ENCODE results near the gene TFCP2L1.
"Not testable (repeated sequence)": the region's sequence is repeated elsewhere in the genome, so short reads cannot be mapped to it uniquely, and the experiment has no call there.

The TFCP2L1 gene

DNA sequence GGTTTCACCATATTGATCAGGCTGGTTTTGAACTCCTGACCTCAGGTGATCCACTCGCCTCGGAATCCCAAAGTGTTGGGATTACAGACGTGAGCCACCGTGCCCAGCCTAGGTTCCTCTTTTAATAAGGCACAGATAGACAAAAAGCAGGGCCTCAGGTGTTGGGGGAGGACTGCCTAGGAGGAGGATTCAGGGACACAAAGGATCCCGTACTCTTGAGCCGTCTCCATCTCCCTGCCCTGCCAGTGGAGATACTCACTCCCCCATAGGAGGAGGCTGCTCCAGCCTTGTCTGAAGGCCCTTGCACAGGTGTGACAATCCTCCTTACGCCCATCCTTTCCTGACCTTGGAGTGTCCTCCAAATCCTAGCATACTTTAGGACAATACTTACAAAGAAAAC lies 32.0 kb upstream of the TFCP2L1 start:
- no peaks in the 10 kb centered on the region for H3K4me1 ChIP-seq (ENCODE audit: control insufficient read depth in 2 of 2, insufficient read depth in 2 of 2, low read length in 2 of 2)
- no peak overlapping the region for H3K9ac ChIP-seq (ENCODE audit: low read depth in 1 of 2, low read length in 2 of 2)
- H3K9me3 ChIP-seq (ENCODE audit: control insufficient read depth in 2 of 2, low read length in 2 of 2) = no peaks in the 10 kb centered on the region
- no peak overlapping the region for H3K27ac ChIP-seq (ENCODE audit: low read depth in 2 of 2, low read length in 2 of 2)
- H3K36me3 ChIP-seq (ENCODE audit: control insufficient read depth in 2 of 2, insufficient read depth in 2 of 2, low read length in 2 of 2) = no peaks in the 10 kb centered on the region
- no peaks in the 10 kb centered on the region for H3K27me3 ChIP-seq (ENCODE audit: control insufficient read depth in 2 of 2, insufficient read depth in 2 of 2, low read length in 2 of 2)
- no peak overlapping the region for H3K4me3 ChIP-seq (ENCODE audit: low read length in 2 of 2)

DNA sequence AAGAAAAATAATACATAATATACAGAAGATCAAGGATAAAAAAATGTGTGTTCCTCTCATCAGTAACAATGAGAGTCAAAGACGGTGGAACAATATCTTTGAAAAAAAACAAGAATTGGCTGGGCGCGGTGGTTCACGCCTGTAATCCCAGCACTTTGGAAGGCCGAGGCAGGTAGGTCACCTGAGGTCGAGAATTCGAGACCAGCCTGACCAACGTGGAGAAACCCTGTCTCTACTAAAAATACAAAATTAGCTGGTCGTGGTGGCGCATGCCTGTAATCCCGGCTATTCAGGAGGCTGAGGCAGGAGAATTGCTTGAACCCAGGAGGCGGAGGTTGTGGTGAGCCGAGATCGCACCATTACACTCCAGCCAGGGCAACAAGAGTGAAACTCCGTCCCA lies 28.7 kb upstream of the TFCP2L1 start:
- H3K4me1 ChIP-seq (ENCODE audit: control insufficient read depth in 2 of 2, insufficient read depth in 2 of 2, low read length in 2 of 2) = not testable (repeated sequence)

DNA sequence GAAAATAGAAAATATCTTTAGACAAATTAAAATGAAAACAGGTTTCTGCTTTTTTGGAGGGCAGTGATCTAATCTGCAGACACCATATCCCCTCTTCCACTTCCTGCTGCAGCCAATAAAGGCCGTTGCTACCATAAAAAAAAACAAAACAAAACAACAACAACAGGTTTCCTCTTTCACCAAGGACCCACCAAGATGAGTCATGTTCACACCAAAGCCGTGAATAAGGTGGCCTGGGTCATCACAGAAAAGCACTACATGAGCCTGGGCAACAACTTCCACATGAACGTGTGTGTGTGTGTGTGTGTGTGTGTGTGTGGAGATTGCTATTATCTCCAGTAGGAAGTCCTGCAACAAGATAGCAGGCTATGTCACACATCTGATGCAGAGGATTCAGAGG lies 24.8 kb upstream of the TFCP2L1 start:
- H3K4me1 ChIP-seq (ENCODE audit: control insufficient read depth in 2 of 2, insufficient read depth in 2 of 2, low read length in 2 of 2) = peaks cover 0 to 2% of the 10 kb centered on the region in 2 donors
- no peaks in the 10 kb centered on the region for H3K36me3 ChIP-seq (ENCODE audit: control insufficient read depth in 2 of 2, insufficient read depth in 2 of 2, low read length in 2 of 2)
- peaks cover 0 to 3% of the 10 kb centered on the region in 2 donors for H3K27me3 ChIP-seq (ENCODE audit: control insufficient read depth in 2 of 2, insufficient read depth in 2 of 2, low read length in 2 of 2)
- H3K4me3 ChIP-seq (ENCODE audit: low read length in 2 of 2) = no peak overlapping the region
- no peaks in the 10 kb centered on the region for H3K9me3 ChIP-seq (ENCODE audit: control insufficient read depth in 2 of 2, low read length in 2 of 2)
- H3K9ac ChIP-seq (ENCODE audit: low read depth in 1 of 2, low read length in 2 of 2) = no peak overlapping the region
- no peak overlapping the region for H3K27ac ChIP-seq (ENCODE audit: low read depth in 2 of 2, low read length in 2 of 2)

More for the DNA sequence above, 28.7 kb upstream of the TFCP2L1 start:
- not testable (repeated sequence) for H3K27ac ChIP-seq (ENCODE audit: low read depth in 2 of 2, low read length in 2 of 2); H3K27me3 ChIP-seq (ENCODE audit: control insufficient read depth in 2 of 2, insufficient read depth in 2 of 2, low read length in 2 of 2); H3K36me3 ChIP-seq (ENCODE audit: control insufficient read depth in 2 of 2, insufficient read depth in 2 of 2, low read length in 2 of 2); H3K4me3 ChIP-seq (ENCODE audit: low read length in 2 of 2); H3K9me3 ChIP-seq (ENCODE audit: control insufficient read depth in 2 of 2, low read length in 2 of 2); H3K9ac ChIP-seq (ENCODE audit: low read depth in 1 of 2, low read length in 2 of 2)

DNA sequence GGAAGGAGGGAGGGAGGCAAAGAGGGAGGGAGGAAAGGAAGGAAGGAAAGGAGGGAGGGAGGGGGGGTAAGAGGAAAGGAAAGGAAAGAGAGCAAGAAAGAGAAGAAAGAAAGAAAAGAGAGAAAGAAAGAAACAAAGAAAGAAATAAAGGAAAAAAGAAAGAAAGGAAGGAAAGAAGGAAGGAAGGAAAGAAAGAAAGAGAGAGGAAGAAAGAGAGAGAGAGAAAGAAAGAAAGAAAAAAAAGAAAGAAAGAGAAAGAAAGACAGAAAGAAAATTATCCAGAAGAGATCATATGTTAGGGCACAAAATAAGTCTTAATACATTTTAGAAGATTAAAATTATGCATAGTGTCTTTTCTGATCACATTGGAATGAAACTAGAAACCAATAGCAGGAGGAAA lies 24.3 kb upstream of the TFCP2L1 start:
- Histone ChIP-seq H3K4me1 (ENCODE audit: control insufficient read depth in 2 of 2, insufficient read depth in 2 of 2, low read length in 2 of 2) (peaks cover 0 to 2% of the 10 kb centered on the region in 2 donors), H3K36me3 (ENCODE audit: control insufficient read depth in 2 of 2, insufficient read depth in 2 of 2, low read length in 2 of 2) (no peaks in the 10 kb centered on the region), H3K27me3 (ENCODE audit: control insufficient read depth in 2 of 2, insufficient read depth in 2 of 2, low read length in 2 of 2) (peaks cover 0 to 3% of the 10 kb centered on the region in 2 donors), H3K9ac (ENCODE audit: low read depth in 1 of 2, low read length in 2 of 2) (no peak overlapping the region), H3K4me3 (ENCODE audit: low read length in 2 of 2) (no peak overlapping the region), H3K27ac (ENCODE audit: low read depth in 2 of 2, low read length in 2 of 2) (no peak overlapping the region), H3K9me3 (ENCODE audit: control insufficient read depth in 2 of 2, low read length in 2 of 2) (no peaks in the 10 kb centered on the region)

DNA sequence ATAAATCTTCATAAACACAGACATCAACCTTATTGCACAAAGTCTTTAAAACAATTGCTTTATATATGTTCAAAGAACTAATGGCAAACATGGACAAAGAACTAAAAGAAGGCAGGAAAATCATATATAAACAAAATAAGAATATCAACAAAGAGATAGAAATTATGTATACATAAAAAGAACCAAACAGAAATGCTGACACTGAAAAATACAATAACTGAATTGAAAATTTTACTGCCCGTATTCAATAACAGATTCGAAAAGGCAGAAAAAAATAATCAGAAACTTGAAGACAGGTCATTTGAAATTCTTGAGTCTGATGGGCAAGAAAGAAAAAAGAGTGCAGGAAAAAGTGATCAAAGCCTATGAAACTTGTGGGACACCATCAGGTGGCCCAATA lies 22.0 kb upstream of the TFCP2L1 start:
- Histone ChIP-seq H3K9ac (ENCODE audit: low read depth in 1 of 2, low read length in 2 of 2) (no peak overlapping the region), H3K9me3 (ENCODE audit: control insufficient read depth in 2 of 2, low read length in 2 of 2) (no peaks in the 10 kb centered on the region), H3K27ac (ENCODE audit: low read depth in 2 of 2, low read length in 2 of 2) (no peak overlapping the region), H3K4me1 (ENCODE audit: control insufficient read depth in 2 of 2, insufficient read depth in 2 of 2, low read length in 2 of 2) (peaks cover 2 to 5% of the 10 kb centered on the region in 2 donors), H3K36me3 (ENCODE audit: control insufficient read depth in 2 of 2, insufficient read depth in 2 of 2, low read length in 2 of 2) (no peaks in the 10 kb centered on the region), H3K4me3 (ENCODE audit: low read length in 2 of 2) (no peak overlapping the region), H3K27me3 (ENCODE audit: control insufficient read depth in 2 of 2, insufficient read depth in 2 of 2, low read length in 2 of 2) (peaks cover 0 to 3% of the 10 kb centered on the region in 2 donors)

DNA sequence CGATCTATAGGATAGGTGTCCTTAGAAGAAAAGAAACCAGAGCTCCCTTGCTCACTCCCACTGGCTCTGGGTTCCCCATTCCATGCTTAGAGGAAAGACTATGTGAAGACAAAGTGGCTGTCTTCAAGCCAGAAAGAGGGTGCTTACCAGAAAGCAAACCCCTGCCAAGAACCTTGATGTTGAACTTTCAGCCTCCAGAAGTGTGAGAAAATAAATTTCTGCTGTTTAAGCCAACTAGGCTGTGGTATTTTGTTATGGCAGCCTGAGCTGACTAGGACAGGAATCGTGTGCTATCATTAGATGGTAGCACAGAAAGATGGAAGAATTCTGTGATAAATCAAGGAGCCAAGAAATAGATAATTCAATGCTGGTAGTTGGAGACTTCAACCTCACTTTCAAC lies 19.9 kb upstream of the TFCP2L1 start:
- Histone ChIP-seq H3K4me1 (ENCODE audit: control insufficient read depth in 2 of 2, insufficient read depth in 2 of 2, low read length in 2 of 2) (peaks cover 2 to 5% of the 10 kb centered on the region in 2 donors), H3K4me3 (ENCODE audit: low read length in 2 of 2) (no peak overlapping the region), H3K27ac (ENCODE audit: low read depth in 2 of 2, low read length in 2 of 2) (no peak overlapping the region), H3K27me3 (ENCODE audit: control insufficient read depth in 2 of 2, insufficient read depth in 2 of 2, low read length in 2 of 2) (peaks cover 0 to 3% of the 10 kb centered on the region in 2 donors), H3K36me3 (ENCODE audit: control insufficient read depth in 2 of 2, insufficient read depth in 2 of 2, low read length in 2 of 2) (no peaks in the 10 kb centered on the region), H3K9me3 (ENCODE audit: control insufficient read depth in 2 of 2, low read length in 2 of 2) (no peaks in the 10 kb centered on the region), H3K9ac (ENCODE audit: low read depth in 1 of 2, low read length in 2 of 2) (no peak overlapping the region)

DNA sequence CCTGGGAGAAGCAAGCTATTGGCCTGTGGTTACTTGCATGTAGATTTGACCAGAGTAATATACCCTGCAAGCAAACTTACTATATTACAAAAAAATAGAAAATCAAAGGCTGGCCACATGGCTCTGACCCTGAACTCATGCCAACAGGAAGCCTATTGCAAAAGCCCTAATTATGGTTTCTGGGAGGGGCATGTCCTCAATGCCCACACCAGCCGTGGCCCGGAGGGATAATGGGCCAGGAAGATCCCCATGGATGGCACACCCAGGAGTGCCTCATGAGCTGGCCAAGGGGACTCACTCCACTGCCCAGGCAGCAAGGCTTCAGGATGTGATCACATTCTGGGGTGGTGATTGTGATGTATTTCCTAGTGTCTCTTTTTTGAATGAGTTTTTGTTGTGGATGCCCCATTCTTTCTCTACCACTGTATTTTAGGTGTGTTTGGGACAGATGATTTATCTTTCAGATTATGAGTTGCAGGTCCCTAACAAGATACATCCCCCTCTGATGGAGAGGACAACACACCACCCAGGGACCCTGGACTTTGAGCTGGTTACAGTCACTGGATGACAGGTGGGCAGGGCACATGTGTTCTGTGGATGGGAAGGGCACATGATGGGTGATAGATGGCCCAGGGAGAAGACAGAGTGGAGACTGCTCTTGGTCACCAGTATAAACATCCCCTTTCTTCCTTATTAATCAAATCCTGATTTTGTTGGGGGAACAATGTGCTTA lies 18.7 kb upstream of the TFCP2L1 start:
- Histone ChIP-seq H3K27ac (ENCODE audit: low read depth in 2 of 2, low read length in 2 of 2) (peak overlapping the region in 1 of 2 donors; percentile 28), H3K4me3 (ENCODE audit: low read length in 2 of 2) (no peak overlapping the region), H3K9ac (ENCODE audit: low read depth in 1 of 2, low read length in 2 of 2) (no peak overlapping the region), H3K27me3 (ENCODE audit: control insufficient read depth in 2 of 2, insufficient read depth in 2 of 2, low read length in 2 of 2) (peaks cover 0 to 3% of the 10 kb centered on the region in 2 donors), H3K36me3 (ENCODE audit: control insufficient read depth in 2 of 2, insufficient read depth in 2 of 2, low read length in 2 of 2) (no peaks in the 10 kb centered on the region), H3K9me3 (ENCODE audit: control insufficient read depth in 2 of 2, low read length in 2 of 2) (no peaks in the 10 kb centered on the region), H3K4me1 (ENCODE audit: control insufficient read depth in 2 of 2, insufficient read depth in 2 of 2, low read length in 2 of 2) (peaks cover 0 to 5% of the 10 kb centered on the region in 2 donors)

DNA sequence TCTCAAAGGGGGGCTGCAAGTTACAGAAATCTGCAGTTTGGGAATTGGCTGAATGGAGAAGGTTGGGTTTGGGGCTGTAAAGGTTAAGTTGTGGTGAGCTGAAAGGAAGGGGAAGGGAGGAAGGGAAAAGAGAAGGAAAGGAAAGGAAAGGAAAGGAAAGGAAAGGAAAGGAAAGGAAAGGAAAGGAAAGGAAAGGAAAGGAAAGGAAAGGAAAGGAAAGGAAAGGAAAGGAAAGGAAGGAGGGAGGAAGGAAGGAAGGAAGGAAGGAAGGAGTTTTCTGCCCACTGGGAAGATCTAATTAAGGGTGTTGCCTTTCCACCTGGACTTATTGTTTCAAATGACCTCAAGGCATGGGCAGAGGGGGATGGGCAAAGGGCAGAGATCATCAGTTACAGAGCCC lies 16.2 kb upstream of the TFCP2L1 start:
- not testable (repeated sequence) for H3K27ac ChIP-seq (ENCODE audit: low read depth in 2 of 2, low read length in 2 of 2); H3K4me1 ChIP-seq (ENCODE audit: control insufficient read depth in 2 of 2, insufficient read depth in 2 of 2, low read length in 2 of 2); H3K9me3 ChIP-seq (ENCODE audit: control insufficient read depth in 2 of 2, low read length in 2 of 2); H3K4me3 ChIP-seq (ENCODE audit: low read length in 2 of 2); H3K27me3 ChIP-seq (ENCODE audit: control insufficient read depth in 2 of 2, insufficient read depth in 2 of 2, low read length in 2 of 2); H3K36me3 ChIP-seq (ENCODE audit: control insufficient read depth in 2 of 2, insufficient read depth in 2 of 2, low read length in 2 of 2); H3K9ac ChIP-seq (ENCODE audit: low read depth in 1 of 2, low read length in 2 of 2)

DNA sequence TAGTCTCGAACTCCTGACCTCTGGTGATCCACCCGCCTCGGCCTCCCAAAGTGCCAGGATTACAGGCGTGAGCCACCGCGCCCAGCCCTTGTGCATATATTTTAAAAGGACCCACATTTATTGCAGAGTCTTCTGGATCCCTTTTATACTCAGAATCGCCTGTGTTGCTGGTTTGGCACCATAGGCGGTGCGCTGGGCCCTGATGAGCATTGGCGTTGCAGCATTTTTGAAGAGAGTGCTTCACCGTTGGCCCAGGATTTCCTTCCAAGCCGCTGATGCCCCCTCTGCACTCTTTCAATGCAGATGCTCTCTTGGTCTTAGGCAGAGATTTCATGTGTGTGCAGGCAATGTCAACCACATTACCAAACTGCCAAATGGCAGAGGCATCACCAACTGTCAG lies 13.5 kb upstream of the TFCP2L1 start:
- no peak overlapping the region for H3K4me3 ChIP-seq (ENCODE audit: low read length in 2 of 2)
- H3K9ac ChIP-seq (ENCODE audit: low read depth in 1 of 2, low read length in 2 of 2) = no peak overlapping the region
- H3K27me3 ChIP-seq (ENCODE audit: control insufficient read depth in 2 of 2, insufficient read depth in 2 of 2, low read length in 2 of 2) = no peaks in the 10 kb centered on the region
- no peaks in the 10 kb centered on the region for H3K9me3 ChIP-seq (ENCODE audit: control insufficient read depth in 2 of 2, low read length in 2 of 2)
- peaks cover 5 to 10% of the 10 kb centered on the region in 2 donors for H3K4me1 ChIP-seq (ENCODE audit: control insufficient read depth in 2 of 2, insufficient read depth in 2 of 2, low read length in 2 of 2)
- no peaks in the 10 kb centered on the region for H3K36me3 ChIP-seq (ENCODE audit: control insufficient read depth in 2 of 2, insufficient read depth in 2 of 2, low read length in 2 of 2)
- H3K27ac ChIP-seq (ENCODE audit: low read depth in 2 of 2, low read length in 2 of 2) = no peak overlapping the region

DNA sequence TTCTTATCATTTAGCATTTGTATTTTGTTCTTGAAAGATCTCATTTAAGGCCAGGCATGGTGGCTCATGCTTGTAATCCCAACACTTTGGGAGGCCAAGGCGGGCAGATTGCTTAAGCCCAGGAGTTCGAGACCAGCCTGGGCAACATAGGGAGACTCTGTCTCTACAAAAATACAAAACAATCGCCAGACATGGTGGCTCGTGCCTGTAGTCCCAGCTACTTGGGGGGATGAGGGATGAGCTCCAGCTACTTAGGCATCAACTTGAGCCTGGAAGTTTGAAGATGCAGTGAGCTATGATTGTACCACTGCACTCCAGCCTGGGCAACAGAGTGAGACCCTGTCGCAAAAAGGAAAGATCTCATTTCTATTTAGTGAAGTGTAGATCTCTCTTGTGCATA lies 12.9 kb upstream of the TFCP2L1 start:
- H3K9me3 ChIP-seq (ENCODE audit: control insufficient read depth in 2 of 2, low read length in 2 of 2); H3K27me3 ChIP-seq (ENCODE audit: control insufficient read depth in 2 of 2, insufficient read depth in 2 of 2, low read length in 2 of 2); H3K36me3 ChIP-seq (ENCODE audit: control insufficient read depth in 2 of 2, insufficient read depth in 2 of 2, low read length in 2 of 2); H3K4me3 ChIP-seq (ENCODE audit: low read length in 2 of 2); H3K9ac ChIP-seq (ENCODE audit: low read depth in 1 of 2, low read length in 2 of 2); H3K27ac ChIP-seq (ENCODE audit: low read depth in 2 of 2, low read length in 2 of 2): not testable (repeated sequence)
- peaks cover 11 to 16% of the 10 kb centered on the region in 2 donors for H3K4me1 ChIP-seq (ENCODE audit: control insufficient read depth in 2 of 2, insufficient read depth in 2 of 2, low read length in 2 of 2)

Data from mucosa of rectum (tissue), 2 donors.